Raji (cell line): ENCODE measurements around the gene HDAC4.

Source experiments
- POLR2A ChIP-seq: IDR thresholded peaks from 2 replicates; pipeline ENCODE4 v1.6.1; 2011; ENCODE audit warnings: low read depth, low read length, control low read depth; ENCODE audit not compliant: insufficient read depth

HDAC4 gene

GRCh38 chr2:239238381-239238780 is 162.4 kb downstream of the HDAC4 start:
- no peak for TF ChIP-seq POLR2A

- no peak for TF ChIP-seq POLR2A
Measured at GRCh38 chr2:239236808-239237205, 164.0 kb downstream of the HDAC4 start.

DNA sequence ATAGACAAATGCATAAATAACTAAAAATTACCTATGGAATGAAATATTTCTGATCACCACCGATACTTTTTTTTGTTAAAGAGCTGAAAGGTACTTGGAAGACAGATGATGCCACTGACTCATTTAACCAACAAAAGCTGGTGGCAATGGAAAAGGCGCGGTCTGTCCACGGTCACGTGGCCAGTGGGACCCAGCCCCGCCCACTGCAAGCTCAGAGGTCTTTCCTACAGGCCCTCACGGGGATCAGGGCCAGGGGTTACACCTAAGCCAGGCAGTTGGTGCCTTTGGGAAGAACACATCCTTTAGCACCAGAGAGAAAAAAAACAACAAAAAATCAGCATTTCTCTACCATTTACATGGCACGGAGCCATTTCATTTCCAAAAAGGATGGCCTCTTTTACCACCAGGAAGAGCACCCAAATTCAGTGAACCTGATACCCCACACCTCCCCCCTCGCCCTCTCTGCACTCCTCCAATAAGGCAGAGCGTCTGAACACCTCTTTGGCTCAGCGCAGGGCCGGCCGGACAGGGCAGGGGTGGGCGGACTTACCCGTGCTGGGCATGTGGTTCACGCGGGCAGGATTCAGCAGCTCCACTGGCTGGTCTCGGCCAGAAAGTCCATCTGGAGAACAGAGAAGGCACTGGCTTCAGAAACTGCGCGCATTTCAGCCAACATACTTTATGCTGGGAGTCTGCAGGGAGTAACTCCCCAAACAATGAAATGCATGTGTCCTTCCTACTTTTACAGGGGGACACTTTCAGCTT is 164.6 kb downstream of the HDAC4 start:
- no peak for TF ChIP-seq POLR2A

DNA sequence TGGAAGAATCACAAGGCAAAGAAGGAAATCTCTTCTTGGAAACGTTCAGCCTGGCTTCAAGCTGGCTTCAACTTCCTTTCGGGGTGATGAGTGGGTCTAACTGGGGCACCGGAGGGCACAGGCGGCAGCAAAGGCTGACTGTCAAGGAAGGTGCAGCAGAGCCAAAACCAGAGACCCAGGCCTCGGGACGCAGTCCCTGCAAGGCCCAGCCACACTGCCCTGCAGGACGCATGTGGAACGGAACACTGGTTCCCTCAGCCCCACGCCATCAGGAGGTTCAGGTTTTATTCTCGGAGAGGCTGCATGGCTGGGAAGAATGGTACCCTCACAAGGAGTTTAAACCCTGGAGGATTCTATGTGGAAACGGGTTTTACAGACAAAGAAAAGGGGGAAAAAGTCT is 165.5 kb downstream of the HDAC4 start:
- no peak for TF ChIP-seq POLR2A

GRCh38 chr2:239234191-239235175 is 166.3 kb downstream of the HDAC4 start:
- TF ChIP-seq POLR2A = no peak

DNA sequence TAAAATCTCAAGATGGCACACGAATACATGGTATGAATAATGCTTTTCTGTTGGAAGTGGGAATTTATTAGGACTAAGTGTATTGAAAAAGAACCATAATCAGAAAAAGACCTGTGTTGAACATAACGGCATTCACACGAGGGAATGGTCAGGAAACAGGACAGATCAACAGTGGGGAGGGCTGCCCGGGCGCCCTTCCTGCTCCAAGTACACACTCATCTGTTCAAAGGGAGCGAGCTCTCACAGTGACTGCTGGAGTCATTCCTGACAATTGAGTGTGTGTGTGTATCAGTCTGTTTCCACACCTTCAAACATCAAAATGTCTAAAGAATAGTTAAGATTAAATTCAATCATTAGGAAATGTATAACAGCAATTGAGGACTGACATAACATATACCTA is 167.2 kb downstream of the HDAC4 start:
- TF ChIP-seq POLR2A = no peak

- no peak for TF ChIP-seq POLR2A
Measured at GRCh38 chr2:239232195-239232578, 168.6 kb downstream of the HDAC4 start.

GRCh38 chr2:239231231-239232194 is 169.3 kb downstream of the HDAC4 start:
- TF ChIP-seq POLR2A = no peak

GRCh38 chr2:239230318-239231052 is 170.3 kb downstream of the HDAC4 start:
- no peak for TF ChIP-seq POLR2A

DNA sequence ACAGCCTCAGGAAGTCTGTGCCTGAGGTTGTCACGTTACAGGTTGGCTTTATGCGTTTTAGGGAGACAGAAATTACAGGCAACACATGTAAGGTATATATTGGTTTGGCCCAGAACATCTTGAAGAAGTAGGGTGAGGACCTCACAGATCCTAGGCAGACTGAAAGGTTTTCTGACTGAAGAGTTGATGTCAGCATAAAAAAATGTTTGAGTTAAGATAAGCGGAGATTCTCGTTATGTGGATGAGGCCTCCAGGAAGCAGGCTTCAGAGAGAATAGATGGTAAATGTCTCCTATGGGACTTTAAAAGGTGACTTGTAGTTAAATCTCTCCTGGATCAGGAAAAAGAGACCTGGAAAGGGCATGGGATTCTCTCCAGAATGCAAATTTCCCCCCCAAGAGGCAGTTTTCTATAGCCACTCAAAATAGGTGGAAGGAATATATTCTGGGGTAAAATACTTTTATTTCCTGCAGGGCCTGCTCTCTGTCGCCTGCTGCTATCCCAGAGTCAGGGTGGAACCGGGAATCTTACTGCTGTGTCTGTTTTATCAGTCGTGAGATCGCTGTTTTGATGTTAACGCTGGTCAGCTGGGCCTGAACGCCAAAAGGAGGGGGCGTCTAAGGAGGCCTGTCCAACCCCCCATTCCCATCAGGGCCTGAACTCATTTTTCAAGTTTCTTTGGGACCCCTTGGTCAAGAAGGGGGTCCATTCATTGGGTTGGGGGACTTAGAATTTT is 171.1 kb downstream of the HDAC4 start:
- no peak for TF ChIP-seq POLR2A

DNA sequence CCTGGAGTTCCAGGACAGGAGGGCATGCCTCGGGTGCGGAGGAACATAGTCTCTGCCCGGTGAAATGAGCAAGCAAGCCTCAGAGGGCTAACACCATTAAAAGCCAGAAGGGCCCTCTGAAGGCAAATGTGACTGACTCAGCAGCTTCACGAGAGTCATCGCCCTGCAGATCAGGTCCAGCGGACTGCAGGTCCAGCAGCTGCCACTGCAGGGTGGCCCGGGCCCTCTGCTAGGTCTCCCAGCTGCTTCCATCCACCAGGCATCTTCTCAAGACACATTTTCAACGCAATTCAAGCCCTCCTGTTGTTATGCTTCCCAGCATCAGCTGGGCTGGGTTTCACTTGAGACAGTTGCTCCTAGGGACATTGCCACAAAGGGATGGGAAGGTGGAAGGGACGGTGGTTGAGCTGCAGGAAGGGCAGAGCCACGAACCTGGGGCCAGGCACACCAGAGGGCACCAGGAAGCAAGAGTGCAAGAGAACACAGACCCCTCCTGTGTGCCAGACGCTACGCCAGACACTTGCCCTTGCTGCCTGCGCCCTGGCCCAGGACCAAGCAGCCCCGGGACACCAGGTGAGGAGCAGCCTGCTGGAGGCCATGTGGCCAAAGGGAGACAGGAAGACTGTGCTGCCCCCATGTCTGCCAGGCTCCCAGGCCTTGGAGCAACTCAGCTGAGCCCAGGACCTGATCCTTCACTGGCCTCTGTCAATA is 173.0 kb downstream of the HDAC4 start:
- TF ChIP-seq POLR2A = no peak

- TF ChIP-seq POLR2A = no peak
Measured at GRCh38 chr2:239226677-239227581, 173.9 kb downstream of the HDAC4 start.
